Measurements from ENCODE around the gene CNTNAP2. TPM values are rescaled to one million over a fixed set of nuclear protein-coding genes. Genes with fewer than 3 reads are reported as not detected.
A peak's percentile ranks its signal among the peaks of the same experiment; 100 is the strongest.

CNTNAP2 gene
- total and polyA plus RNA-seq, 4 donors, result 0.14 to 2.3 (median 1.1) TPM

GRCh38 chr7:146772601-146773000, 656.0 kb downstream of the CNTNAP2 start:
- Histone ChIP-seq H3K27me3 (ENCODE audit: control insufficient read depth in 4 of 4, insufficient read depth in 4 of 4, low read length in 3 of 4) (no peaks in the 10 kb centered on the region), H3K36me3 (ENCODE audit: control insufficient read depth in 4 of 4, insufficient read depth in 3 of 4, low read depth in 1 of 4, low read length in 3 of 4) (no peaks in the 10 kb centered on the region), H3K4me3 (ENCODE audit: low read depth in 1 of 3, low read length in 3 of 3) (no peak overlapping the region), H3K9me3 (ENCODE audit: control insufficient read depth in 4 of 4, low read length in 3 of 4) (no peaks in the 10 kb centered on the region), H3K27ac (ENCODE audit: low read depth in 1 of 2, low read length in 2 of 2) (no peak overlapping the region), H3K9ac (ENCODE audit: low read depth in 1 of 2, low read length in 2 of 2) (no peak overlapping the region), H3K4me1 (ENCODE audit: control insufficient read depth in 4 of 4, insufficient read depth in 4 of 4, low read length in 3 of 4) (no peaks in the 10 kb centered on the region)
- TF ChIP-seq SP1 (IDR thresholded peaks at IDR 0.05) (no peak), TAF1 (conservative IDR thresholded peaks at IDR 0.05) (no peak), MAX (IDR thresholded peaks at IDR 0.05) (no peak), HNF4G (IDR thresholded peaks at IDR 0.05) (no peak), ATF3 (IDR thresholded peaks at IDR 0.05) (no peak), FOXA1 (IDR thresholded peaks at IDR 0.05) (no peak), RXRA (IDR thresholded peaks at IDR 0.05) (no peak)
- 57% methylated on average over 5 of the region's 5 CpGs for WGBS
- no peak for DNase-seq (ENCODE audit: low spot score)

- H3K4me1 ChIP-seq (ENCODE audit: control insufficient read depth in 4 of 4, insufficient read depth in 4 of 4, low read length in 3 of 4), result no peaks in the 10 kb centered on the region
- H3K27ac ChIP-seq (ENCODE audit: low read depth in 1 of 2, low read length in 2 of 2), result no peak overlapping the region
- no peaks in the 10 kb centered on the region for H3K27me3 ChIP-seq (ENCODE audit: control insufficient read depth in 4 of 4, insufficient read depth in 4 of 4, low read length in 3 of 4)
- TF ChIP-seq FOXA1 (IDR thresholded peaks at IDR 0.05), result no peak
- TF ChIP-seq CTCF (IDR thresholded peaks at IDR 0.05; ENCODE audit: low read depth, low read length, missing input control), result no peak
- no peak for TF ChIP-seq RAD21 (IDR thresholded peaks at IDR 0.05)
- TF ChIP-seq MAX (IDR thresholded peaks at IDR 0.05), result no peak
- H3K4me3 ChIP-seq (ENCODE audit: low read depth in 1 of 3, low read length in 3 of 3), result no peak overlapping the region
- 90% methylated on average over 5 of the region's 5 CpGs for WGBS
- no peaks in the 10 kb centered on the region for H3K9me3 ChIP-seq (ENCODE audit: control insufficient read depth in 4 of 4, low read length in 3 of 4)
- H3K36me3 ChIP-seq (ENCODE audit: control insufficient read depth in 4 of 4, insufficient read depth in 3 of 4, low read depth in 1 of 4, low read length in 3 of 4), result no peaks in the 10 kb centered on the region
- no peak overlapping the region for H3K9ac ChIP-seq (ENCODE audit: low read depth in 1 of 2, low read length in 2 of 2)
- DNase-seq (ENCODE audit: low spot score), result no peak
Observed at GRCh38 chr7:146773506-146773905, 656.9 kb downstream of the CNTNAP2 start.

GRCh38 chr7:146781352-146782116, 664.9 kb downstream of the CNTNAP2 start:
- Histone ChIP-seq H3K9ac (ENCODE audit: low read depth in 1 of 2, low read length in 2 of 2) (no peak overlapping the region), H3K9me3 (ENCODE audit: control insufficient read depth in 4 of 4, low read length in 3 of 4) (no peaks in the 10 kb centered on the region), H3K4me3 (ENCODE audit: low read depth in 1 of 3, low read length in 3 of 3) (no peak overlapping the region), H3K27me3 (ENCODE audit: control insufficient read depth in 4 of 4, insufficient read depth in 4 of 4, low read length in 3 of 4) (no peaks in the 10 kb centered on the region), H3K27ac (ENCODE audit: low read depth in 1 of 2, low read length in 2 of 2) (no peak overlapping the region), H3K36me3 (ENCODE audit: control insufficient read depth in 4 of 4, insufficient read depth in 3 of 4, low read depth in 1 of 4, low read length in 3 of 4) (no peaks in the 10 kb centered on the region), H3K4me1 (ENCODE audit: control insufficient read depth in 4 of 4, insufficient read depth in 4 of 4, low read length in 3 of 4) (no peaks in the 10 kb centered on the region)
- DNase-seq (ENCODE audit: low spot score), result no peak
- WGBS, result 76% methylated on average over 12 of the region's 12 CpGs
- no peak for TF ChIP-seq MAX (IDR thresholded peaks at IDR 0.05)
- peak in 1 of 2 donors; percentile 24 for TF ChIP-seq GABPA (IDR thresholded peaks at IDR 0.05 in 1 of 2, conservative IDR thresholded peaks at IDR 0.05 in 1 of 2)
